ENCODE measurements around the gene KRTAP10-3.

GRCh38 chr21:44581158-44581557 lies 22.6 kb upstream of the KRTAP10-3 start:
- TF ChIP-seq POLR2AphosphoS5 (IDR thresholded peaks at IDR 0.05; ENCODE audit: low read depth, low read length) (no peak), TAF1 (IDR thresholded peaks at IDR 0.05; ENCODE audit: low read depth, low read length) (no peak), POLR2A (IDR thresholded peaks at IDR 0.05; ENCODE audit: low read depth, low read length) (no peak), PAX5 (IDR thresholded peaks at IDR 0.05; ENCODE audit: insufficient read depth, low read length, severe bottlenecking) (no peak), POU2F2 (IDR thresholded peaks at IDR 0.05; ENCODE audit: low read depth, low read length) (no peak), SPI1 (IDR thresholded peaks at IDR 0.05; ENCODE audit: low read depth, low read length) (no peak)
